ENCODE measurements around the gene KRTAP10-2.

DNA sequence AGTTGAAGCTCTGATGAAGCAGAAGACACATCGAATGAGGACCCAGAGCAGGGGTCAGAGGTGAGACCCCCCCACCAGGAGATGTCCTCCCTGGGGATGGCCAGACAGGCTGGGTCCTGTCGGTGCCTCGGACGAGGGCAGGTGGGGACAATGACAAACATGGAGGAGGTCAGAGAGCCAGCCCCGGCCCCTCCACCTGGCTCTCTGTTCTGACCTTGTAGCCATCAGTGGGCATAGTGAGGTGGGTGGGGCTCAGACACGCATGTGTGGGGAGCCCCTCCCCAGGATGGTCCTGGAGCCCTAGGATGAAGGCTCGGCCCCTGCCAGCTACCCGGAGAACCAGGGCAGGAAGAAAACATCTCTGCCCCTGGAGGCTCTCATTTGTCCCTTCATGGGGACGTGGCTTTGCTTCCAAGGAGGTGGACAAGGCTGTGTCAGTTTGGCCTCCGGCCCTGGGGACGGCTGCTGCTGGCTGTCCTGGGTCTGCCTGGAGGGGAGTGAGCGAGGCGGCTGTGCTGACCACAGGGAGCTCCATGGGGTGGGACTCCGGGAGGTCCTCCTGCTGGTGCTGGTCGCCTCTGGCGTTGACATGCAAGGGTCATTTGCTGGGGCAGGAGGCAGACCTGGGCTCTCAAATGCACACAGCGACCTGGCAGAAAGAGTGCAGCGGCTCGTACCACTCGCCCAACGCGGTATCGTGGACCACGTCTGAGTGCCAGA lies 38.4 kb upstream of the KRTAP10-2 start:
- TF ChIP-seq POLR2AphosphoS5 (IDR thresholded peaks at IDR 0.05), result no peak
- TF ChIP-seq, protein P1, sequence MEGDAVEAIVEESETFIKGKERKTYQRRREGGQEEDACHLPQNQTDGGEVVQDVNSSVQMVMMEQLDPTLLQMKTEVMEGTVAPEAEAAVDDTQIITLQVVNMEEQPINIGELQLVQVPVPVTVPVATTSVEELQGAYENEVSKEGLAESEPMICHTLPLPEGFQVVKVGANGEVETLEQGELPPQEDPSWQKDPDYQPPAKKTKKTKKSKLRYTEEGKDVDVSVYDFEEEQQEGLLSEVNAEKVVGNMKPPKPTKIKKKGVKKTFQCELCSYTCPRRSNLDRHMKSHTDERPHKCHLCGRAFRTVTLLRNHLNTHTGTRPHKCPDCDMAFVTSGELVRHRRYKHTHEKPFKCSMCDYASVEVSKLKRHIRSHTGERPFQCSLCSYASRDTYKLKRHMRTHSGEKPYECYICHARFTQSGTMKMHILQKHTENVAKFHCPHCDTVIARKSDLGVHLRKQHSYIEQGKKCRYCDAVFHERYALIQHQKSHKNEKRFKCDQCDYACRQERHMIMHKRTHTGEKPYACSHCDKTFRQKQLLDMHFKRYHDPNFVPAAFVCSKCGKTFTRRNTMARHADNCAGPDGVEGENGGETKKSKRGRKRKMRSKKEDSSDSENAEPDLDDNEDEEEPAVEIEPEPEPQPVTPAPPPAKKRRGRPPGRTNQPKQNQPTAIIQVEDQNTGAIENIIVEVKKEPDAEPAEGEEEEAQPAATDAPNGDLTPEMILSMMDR (IDR thresholded peaks at IDR 0.05), result no peak
- no peak for TF ChIP-seq EP300 (IDR thresholded peaks at IDR 0.05)
- no peak for TF ChIP-seq POLR2A (IDR thresholded peaks at IDR 0.05)
